B cell (primary cell): Measurements from ENCODE around the gene TMEM256. TPM values are rescaled to one million over a fixed set of nuclear protein-coding genes. Genes with fewer than 3 reads are reported as not detected.

Experiments used
- ATAC-seq: fragments of 200-7000 bp; cut with Tn5 transposase; one replicate; pipeline ENCODE4 v1.10.0; 2021; ENCODE audit warnings: low read depth, mild to moderate bottlenecking, moderate number of reproducible peaks, moderate library complexity
- CTCF ChIA-PET: fragments of 350-600 bp; sonication (Branson Sonifier 250); formaldehyde crosslinking; loops from one replicate; lab custom pipeline; 2021; ENCODE audit warnings: antibody characterized with exemption, inconsistent platforms; lab: Charles Lee
- POLR2A ChIA-PET: fragments of 350-600 bp; sonication (Branson Sonifier 250); formaldehyde crosslinking; loops from one replicate; lab custom pipeline; 2021; ENCODE audit warnings: antibody characterized with exemption; lab: Charles Lee
- DNase-seq: peaks from one replicate; pipeline ENCODE4 v3.0.0; 2013
- H2AFZ ChIP-seq: 2 replicates; pipeline ENCODE4 v1.6.1; 2012; ENCODE audit warnings: mild to moderate bottlenecking, low read depth, low read length; ENCODE audit not compliant: insufficient read depth, poor library complexity, severe bottlenecking
- H3K27ac ChIP-seq, 2 donors: 1 replicate in 1 of 2; 2 replicates in 1 of 2; pipeline ENCODE4 v1.5.1; 2012 to 2013; ENCODE audit warnings: low read length in 2 of 2, mild to moderate bottlenecking in 2 of 2, moderate library complexity in 1 of 2
- H3K27me3 ChIP-seq, 4 experiments: fragments of 200-600 bp in 1 of 4; sonication (generic) in 1 of 4; replicated peaks in 1 of 4; 1 replicate in 2 of 4; 2 replicates in 2 of 4; pipeline versions ENCODE4 v1.6.1 to v1.7.0; 2013 to 2016; ENCODE audit warnings: low read length in 3 of 4, mild to moderate bottlenecking in 2 of 4, mixed read lengths in 1 of 4, moderate library complexity in 1 of 4; ENCODE audit not compliant: insufficient read depth in 4 of 4, control insufficient read depth in 3 of 4; ENCODE audit errors: control extremely low read depth in 1 of 4
- H3K36me3 ChIP-seq, 2 experiments: replicated peaks in 1 of 2; 1 replicate in 1 of 2; 2 replicates in 1 of 2; pipeline versions ENCODE4 v1.6.1 to v1.7.1; 2013; ENCODE audit warnings: low read length in 1 of 2; ENCODE audit not compliant: insufficient read depth in 2 of 2, control insufficient read depth in 1 of 2; ENCODE audit errors: control extremely low read depth in 1 of 2, extremely low read depth in 1 of 2
- H3K4me1 ChIP-seq, 2 donors: fragments of 200-600 bp in 1 of 2; sonication (generic) in 1 of 2; 1 replicate in 1 of 2; 2 replicates in 1 of 2; pipeline versions ENCODE4 v1.5.1 to v1.6.1; 2013 to 2017; ENCODE audit warnings: low read length in 2 of 2; ENCODE audit not compliant: control insufficient read depth in 2 of 2, insufficient read depth in 2 of 2
- H3K4me2 ChIP-seq: replicated peaks from 2 replicates; pipeline ENCODE3; 2012; ENCODE audit warnings: mild to moderate bottlenecking, low read depth, low read length; ENCODE audit not compliant: poor library complexity, severe bottlenecking
- H3K4me3 ChIP-seq, 5 experiments: fragments of 200-600 bp in 1 of 5; sonication (generic) in 1 of 5; 1 replicate in 3 of 5; 2 replicates in 2 of 5; pipeline versions ENCODE4 v1.5.1 to v1.7.0; 2011 to 2016; ENCODE audit warnings: low read length in 4 of 5, mild to moderate bottlenecking in 4 of 5, low read depth in 2 of 5, control low read depth in 1 of 5, moderate library complexity in 1 of 5; ENCODE audit not compliant: insufficient read depth in 1 of 5; ENCODE audit errors: control extremely low read depth in 1 of 5, extremely low read depth in 1 of 5
- H3K79me2 ChIP-seq: fragments of 200-600 bp; sonication (generic); one replicate; pipeline ENCODE4 v1.6.0; 2016; ENCODE audit warnings: low read length; ENCODE audit not compliant: control insufficient read depth, insufficient read depth
- H3K9ac ChIP-seq: fragments of 200-600 bp; sonication (generic); 2 replicates; pipeline ENCODE4 v1.6.1; 2017; ENCODE audit warnings: mild to moderate bottlenecking, low read length, moderate library complexity
- H3K9me3 ChIP-seq, 3 donors: one replicate each; pipeline versions ENCODE4 v1.6.1 to v1.7.1; 2013; ENCODE audit warnings: low read length in 2 of 3; ENCODE audit not compliant: control insufficient read depth in 2 of 3, insufficient read depth in 1 of 3; ENCODE audit errors: control extremely low read depth in 1 of 3
- H4K20me1 ChIP-seq: 2 replicates; pipeline ENCODE4 v1.6.0; 2012; ENCODE audit warnings: mild to moderate bottlenecking, low read length; ENCODE audit not compliant: insufficient read depth, control insufficient read depth, poor library complexity, severe bottlenecking
- H3K27ac Mint-ChIP-seq: one replicate; pipeline ENCODE4 v1.8.0; 2021; ENCODE audit warnings: mixed read lengths
- H3K27me3 Mint-ChIP-seq: one replicate; pipeline ENCODE4 v1.8.0; 2021; ENCODE audit warnings: mixed read lengths
- H3K4me1 Mint-ChIP-seq: one replicate; pipeline ENCODE4 v1.8.0; 2021; ENCODE audit warnings: mixed read lengths
- H3K4me3 Mint-ChIP-seq: one replicate; pipeline ENCODE4 v1.8.0; 2021; ENCODE audit warnings: mixed read lengths
- H3K9me3 Mint-ChIP-seq: one replicate; pipeline ENCODE4 v1.8.0; 2022; ENCODE audit warnings: mixed read lengths; ENCODE audit not compliant: insufficient read depth
- EZH2 ChIP-seq: IDR thresholded peaks from 2 replicates; pipeline ENCODE4 v1.6.1; 2012; ENCODE audit warnings: borderline replicate concordance, low read depth, mild to moderate bottlenecking, moderate library complexity, low read length; ENCODE audit not compliant: insufficient read depth, poor library complexity, severe bottlenecking
- WGBS: methylation state at CpG from one replicate; pipeline ENCODE4 v1.1.5; 2013; ENCODE audit warnings: missing lambda C conversion rate; ENCODE audit not compliant: insufficient coverage; 5-methylcytosine and 5-hydroxymethylcytosine counted together
- intact Hi-C: fragments of 100-400 bp; cut with micrococcal nuclease; formaldehyde crosslinking; loops from one replicate; pipeline ENCODE4 v1.10.0; 2022
- polyA plus RNA-seq: library from polyadenylated mRNA; depleted of rRNA; stranded (reverse); fragments of >200 nt; gene quantifications from 2 replicates; pipeline ENCODE4 v1.2.3, GENCODE V29; 2012
- total RNA-seq, 2 donors: library from RNA; stranded (reverse); fragments of 120-200 nt in 1 of 2; gene quantifications; 1 replicate in 1 of 2; 2 replicates in 1 of 2; pipeline versions ENCODE4 v1.2.3 to v1.2.4, GENCODE V29; 2013 to 2022
- TF ChIP-seq, protein P1 (sequence below): fragments of 200-600 bp; IDR thresholded peaks from one replicate; pipeline ENCODE4 v1.8.0; 2022; ENCODE audit warnings: antibody characterized with exemption, mild to moderate bottlenecking

Gene TMEM256
- total and polyA plus RNA-seq, 2 donors (not counting 1 experiment from before 2014, with no cell fraction given), result 65.4 to 67.8 TPM

DNA sequence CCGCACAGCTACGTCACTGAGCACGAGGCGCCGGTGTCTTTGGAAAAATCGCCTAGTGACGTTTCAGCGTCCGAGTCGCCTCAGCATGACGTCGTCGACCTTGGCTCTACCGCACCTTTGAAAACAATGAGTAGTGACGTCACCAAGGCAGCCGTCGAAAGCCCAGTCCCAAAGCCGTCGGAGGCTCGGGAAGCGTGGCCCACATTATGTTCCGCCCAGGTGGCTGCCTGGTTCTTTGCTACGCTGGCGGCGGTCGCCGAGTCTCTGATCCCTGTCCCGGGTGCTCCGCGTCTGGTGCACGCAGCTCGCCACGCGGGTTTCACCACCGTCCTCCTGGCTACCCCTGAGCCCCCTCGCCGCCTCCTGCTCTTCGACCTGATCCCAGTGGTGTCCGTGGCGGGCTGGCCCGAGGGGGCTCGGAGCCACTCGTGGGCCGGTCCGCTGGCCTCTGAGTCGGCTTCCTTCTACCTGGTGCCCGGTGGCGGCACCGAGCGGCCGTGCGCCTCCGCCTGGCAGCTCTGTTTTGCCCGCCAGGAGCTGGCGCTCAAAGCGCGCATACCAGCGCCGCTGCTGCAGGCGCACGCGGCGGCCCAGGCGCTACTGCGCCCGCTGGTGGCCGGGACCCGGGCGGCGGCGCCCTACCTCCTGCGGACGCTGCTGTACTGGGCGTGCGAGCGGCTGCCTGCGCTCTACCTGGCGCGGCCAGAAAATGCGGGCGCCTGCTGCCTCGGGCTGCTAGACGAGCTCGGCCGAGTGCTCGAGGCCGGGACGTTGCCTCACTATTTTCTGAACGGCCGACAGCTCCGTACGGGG is 32.9 kb upstream of the TMEM256 start:
- peak; percentile 87 for DNase-seq
- peak overlapping the region; percentile 81 for H3K9ac ChIP-seq
- POLR2A ChIA-PET, result interaction anchor here (0.8 to 3.2 kb wide), 13 partner anchors 33 to 250 kb away, joined by 3 to 27 read pairs (median 3); partner anchors contain the start of genes GPS2, POLR2A, SENP3 and SLC35G6

More for the DNA sequence above, 32.9 kb upstream of the TMEM256 start:
- peaks cover 49% of the 10 kb centered on the region for H4K20me1 ChIP-seq
- H3K9me3 ChIP-seq, result peaks cover 0 to 34% (median 0%) of the 10 kb centered on the region in 3 donors
- peak overlapping the region; percentile 93 for H3K4me2 ChIP-seq
- intact Hi-C loops, result loop anchor here (5.0 kb wide), 2 partner anchors 399 to 1949 kb away; partner anchors contain the start of genes DERL2, MIS12 and SLC16A13
- H3K4me3 Mint-ChIP-seq, result peak overlapping the region; percentile 96
- H3K4me1 Mint-ChIP-seq, result peaks cover 48% of the 10 kb centered on the region
- H3K36me3 ChIP-seq, result no peaks in the 10 kb centered on the region
- peaks cover 32% of the 10 kb centered on the region for H3K27me3 Mint-ChIP-seq
- CTCF ChIA-PET, result interaction anchor here (0.6 to 4.2 kb wide), 45 partner anchors 9 to 251 kb away, joined by 3 to 43 read pairs (median 5); partner anchors contain the start of genes ACAP1, CD68, CHRNB1 and MPDU1
- no peaks in the 10 kb centered on the region for H3K9me3 Mint-ChIP-seq
- 21% methylated on average over 92 of the region's 92 CpGs for WGBS
- peaks cover 27% of the 10 kb centered on the region for H3K79me2 ChIP-seq
- peak; percentile 52 for ATAC-seq
- no peak for TF ChIP-seq EZH2
- TF ChIP-seq, protein P1, sequence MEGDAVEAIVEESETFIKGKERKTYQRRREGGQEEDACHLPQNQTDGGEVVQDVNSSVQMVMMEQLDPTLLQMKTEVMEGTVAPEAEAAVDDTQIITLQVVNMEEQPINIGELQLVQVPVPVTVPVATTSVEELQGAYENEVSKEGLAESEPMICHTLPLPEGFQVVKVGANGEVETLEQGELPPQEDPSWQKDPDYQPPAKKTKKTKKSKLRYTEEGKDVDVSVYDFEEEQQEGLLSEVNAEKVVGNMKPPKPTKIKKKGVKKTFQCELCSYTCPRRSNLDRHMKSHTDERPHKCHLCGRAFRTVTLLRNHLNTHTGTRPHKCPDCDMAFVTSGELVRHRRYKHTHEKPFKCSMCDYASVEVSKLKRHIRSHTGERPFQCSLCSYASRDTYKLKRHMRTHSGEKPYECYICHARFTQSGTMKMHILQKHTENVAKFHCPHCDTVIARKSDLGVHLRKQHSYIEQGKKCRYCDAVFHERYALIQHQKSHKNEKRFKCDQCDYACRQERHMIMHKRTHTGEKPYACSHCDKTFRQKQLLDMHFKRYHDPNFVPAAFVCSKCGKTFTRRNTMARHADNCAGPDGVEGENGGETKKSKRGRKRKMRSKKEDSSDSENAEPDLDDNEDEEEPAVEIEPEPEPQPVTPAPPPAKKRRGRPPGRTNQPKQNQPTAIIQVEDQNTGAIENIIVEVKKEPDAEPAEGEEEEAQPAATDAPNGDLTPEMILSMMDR, result peak; percentile 82
- H3K27ac ChIP-seq, result peak overlapping the region; percentile 12 to 80
- H2AFZ ChIP-seq, result no peak overlapping the region
- H3K4me3 ChIP-seq, result peak overlapping the region in 4 of 5 experiments; percentile 77 to 85 (median 79)
- H3K27me3 ChIP-seq, result peaks cover 0 to 39% (median 28%) of the 10 kb centered on the region in 4 experiments
- H3K4me1 ChIP-seq, result peaks cover 51 to 53% of the 10 kb centered on the region in 2 donors
- peak overlapping the region; percentile 94 for H3K27ac Mint-ChIP-seq
